Fibroblast of the aortic adventitia (primary cell): ENCODE measurements around the gene CTSL. TPM values are rescaled to one million over a fixed set of nuclear protein-coding genes. Genes with fewer than 3 reads are reported as not detected.
"Not testable (repeated sequence)": the region's sequence is repeated elsewhere in the genome, so short reads cannot be mapped to it uniquely, and the experiment has no call there.

ENCODE experiments used
- DNase-seq: peaks from one replicate; pipeline ENCODE4 v3.0.0-alpha.2; 2010; ENCODE audit warnings: low read depth
- H3K4me3 ChIP-seq: 2 replicates; pipeline ENCODE4 v1.5.1; 2011; ENCODE audit warnings: low read depth, mild to moderate bottlenecking, control low read depth, low read length, moderate library complexity
- CTCF ChIP-seq: IDR thresholded peaks from 2 replicates; pipeline ENCODE4 v1.5.1; 2011; ENCODE audit warnings: mild to moderate bottlenecking, low read length, control low read depth, inconsistent platforms; ENCODE audit not compliant: insufficient read depth
- total RNA-seq: library from RNA; depleted of rRNA; stranded (reverse); fragments of >200 nt; gene quantifications from 2 replicates; pipeline ENCODE4 v1.2.3, GENCODE V29; 2012; ENCODE audit warnings: low replicate concordance

CTSL gene
- total RNA-seq, 1 donor: 513 TPM

DNA sequence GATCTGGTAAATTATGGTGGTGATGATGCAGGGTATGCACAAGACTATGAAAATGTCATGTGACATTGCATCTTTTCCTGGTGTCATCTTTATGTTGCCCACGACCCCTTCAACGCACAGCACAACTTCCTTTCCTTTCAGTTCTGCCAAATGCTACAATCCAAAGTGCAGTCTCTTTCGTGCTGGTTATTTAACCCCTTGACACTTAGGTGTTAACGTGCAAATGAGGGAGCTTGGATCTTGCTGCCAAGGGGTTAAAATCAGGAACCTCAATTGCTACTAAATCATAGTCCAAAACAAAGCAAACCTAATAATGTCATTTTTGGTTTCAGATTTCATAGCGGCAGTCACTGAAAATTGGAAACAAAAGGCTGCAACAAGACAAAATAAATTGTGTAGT lies 16.0 kb downstream of the CTSL start:
- DNase-seq: no peak
- no peak overlapping the region for H3K4me3 ChIP-seq
- no peak for TF ChIP-seq CTCF

GRCh38 chr9:87742813-87743428 lies 17.0 kb downstream of the CTSL start:
- no peak for TF ChIP-seq CTCF
- DNase-seq: no peak
- H3K4me3 ChIP-seq: no peak overlapping the region

- not testable (repeated sequence) for H3K4me3 ChIP-seq, DNase-seq
Measured at GRCh38 chr9:87744247-87744646, 18.3 kb downstream of the CTSL start.

GRCh38 chr9:87746186-87746585 lies 20.3 kb downstream of the CTSL start:
- TF ChIP-seq CTCF: no peak
- H3K4me3 ChIP-seq: no peak overlapping the region
- DNase-seq: no peak

- no peak for TF ChIP-seq CTCF
- no peak overlapping the region for H3K4me3 ChIP-seq
- no peak for DNase-seq
Measured at GRCh38 chr9:87748881-87749280, 23.0 kb downstream of the CTSL start.

GRCh38 chr9:87749335-87750035 lies 23.6 kb downstream of the CTSL start:
- H3K4me3 ChIP-seq: no peak overlapping the region
- no peak for TF ChIP-seq CTCF
- DNase-seq: no peak

DNA sequence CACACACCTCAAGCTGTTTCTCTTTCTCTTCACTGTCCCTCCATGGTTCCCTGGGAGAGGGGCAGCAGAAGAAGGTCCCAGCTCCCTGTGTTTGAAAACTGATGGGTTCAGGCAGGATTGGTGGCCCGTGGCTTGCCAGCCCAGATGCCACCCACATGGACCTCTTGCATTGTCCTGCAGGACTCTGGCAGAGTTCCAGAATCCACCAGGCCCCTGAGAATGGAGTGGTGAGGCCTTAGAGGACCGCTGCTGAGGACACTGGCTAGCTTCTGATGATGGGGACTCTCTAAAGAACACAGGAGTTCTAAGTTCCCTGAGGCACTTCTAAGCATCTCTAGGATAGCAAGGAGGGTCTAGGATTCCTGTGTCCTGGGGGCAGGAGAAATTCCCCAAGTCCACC lies 24.8 kb downstream of the CTSL start:
- no peak for TF ChIP-seq CTCF
- no peak for DNase-seq
- H3K4me3 ChIP-seq: no peak overlapping the region
